ENCODE results near the gene COQ9.

COQ9 gene

DNA sequence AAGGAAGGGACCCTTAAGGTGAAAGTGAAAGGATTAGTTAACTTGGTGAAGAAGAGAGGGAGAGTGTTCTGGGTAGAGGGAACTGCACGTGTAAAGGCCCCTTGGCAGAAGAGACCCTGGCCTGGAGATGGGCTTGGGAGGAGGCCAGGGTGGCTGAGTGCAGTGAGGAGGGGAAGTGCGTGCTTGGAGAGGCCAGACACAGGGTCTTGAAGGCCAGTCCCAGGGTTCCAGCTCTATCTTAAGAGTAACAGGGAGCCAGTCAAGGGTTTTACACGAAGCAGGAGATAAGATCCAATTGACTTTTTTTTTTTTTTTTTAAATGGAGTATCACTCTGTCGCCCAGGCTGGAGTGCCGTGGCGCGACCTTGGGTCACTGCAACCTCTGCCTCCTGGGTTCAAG is 54.2 kb downstream of the COQ9 start:
- H3K27ac ChIP-seq (ENCODE audit: insufficient read depth, low read depth, low read length, poor library complexity, severe bottlenecking) = no peak overlapping the region

GRCh38 chr16:57502048-57502775 is 54.9 kb downstream of the COQ9 start:
- Histone ChIP-seq H3K27me3 (ENCODE audit: control insufficient read depth, insufficient read depth, low read length, poor library complexity, severe bottlenecking) (no peaks in the 10 kb centered on the region), H3K4me1 (ENCODE audit: control insufficient read depth, insufficient read depth, low read length) (peaks cover 2% of the 10 kb centered on the region), H3K9me3 (ENCODE audit: control insufficient read depth, low read length) (no peaks in the 10 kb centered on the region), H3K4me3 (ENCODE audit: insufficient read depth, low read depth, low read length) (no peak overlapping the region), H3K36me3 (ENCODE audit: control insufficient read depth, insufficient read depth, low read length) (no peaks in the 10 kb centered on the region), H3K27ac (ENCODE audit: insufficient read depth, low read depth, low read length, poor library complexity, severe bottlenecking) (no peak overlapping the region)
- 88 to 90% methylated on average over 12 of the region's 12 CpGs for WGBS, 2 experiments

More for the DNA sequence above, 54.2 kb downstream of the COQ9 start:
- no peaks in the 10 kb centered on the region for H3K36me3 ChIP-seq (ENCODE audit: control insufficient read depth, insufficient read depth, low read length)
- no peaks in the 10 kb centered on the region for H3K4me1 ChIP-seq (ENCODE audit: control insufficient read depth, insufficient read depth, low read length)
- H3K9me3 ChIP-seq (ENCODE audit: control insufficient read depth, low read length) = no peaks in the 10 kb centered on the region
- no peaks in the 10 kb centered on the region for H3K27me3 ChIP-seq (ENCODE audit: control insufficient read depth, insufficient read depth, low read length, poor library complexity, severe bottlenecking)
- WGBS, 2 experiments = 91% methylated on average over 7 of the region's 7 CpGs
- H3K4me3 ChIP-seq (ENCODE audit: insufficient read depth, low read depth, low read length) = no peak overlapping the region

GRCh38 chr16:57503366-57503765 is 56.1 kb downstream of the COQ9 start:
- H3K4me1 ChIP-seq (ENCODE audit: control insufficient read depth, insufficient read depth, low read length) = peaks cover 7% of the 10 kb centered on the region
- 78% methylated on average over 15 of the region's 15 CpGs for WGBS, 2 experiments
- no peaks in the 10 kb centered on the region for H3K36me3 ChIP-seq (ENCODE audit: control insufficient read depth, insufficient read depth, low read length)
- H3K27me3 ChIP-seq (ENCODE audit: control insufficient read depth, insufficient read depth, low read length, poor library complexity, severe bottlenecking) = no peaks in the 10 kb centered on the region
- no peak overlapping the region for H3K4me3 ChIP-seq (ENCODE audit: insufficient read depth, low read depth, low read length)
- no peak overlapping the region for H3K27ac ChIP-seq (ENCODE audit: insufficient read depth, low read depth, low read length, poor library complexity, severe bottlenecking)
- no peaks in the 10 kb centered on the region for H3K9me3 ChIP-seq (ENCODE audit: control insufficient read depth, low read length)

DNA sequence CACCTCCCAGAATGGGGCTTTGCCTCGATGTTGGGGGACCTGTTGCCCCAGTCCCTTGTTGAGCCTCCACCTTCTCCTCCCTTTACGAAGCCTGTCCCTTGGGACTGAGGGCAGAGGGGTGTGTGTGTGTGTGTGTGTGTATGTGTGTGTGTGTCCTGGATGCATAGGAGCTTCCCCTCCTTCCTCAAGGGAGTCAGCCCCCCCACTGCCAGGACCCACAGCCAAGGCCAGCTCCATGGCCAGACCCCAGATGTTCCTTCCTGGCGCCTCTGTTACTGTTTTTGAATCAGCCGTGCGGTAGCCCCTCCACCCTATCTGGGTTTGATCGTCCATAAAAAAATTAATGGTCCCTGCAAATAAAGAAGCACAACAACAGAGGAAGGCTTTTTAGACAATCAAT is 56.7 kb downstream of the COQ9 start:
- H3K9me3 ChIP-seq (ENCODE audit: control insufficient read depth, low read length) = no peaks in the 10 kb centered on the region
- no peaks in the 10 kb centered on the region for H3K36me3 ChIP-seq (ENCODE audit: control insufficient read depth, insufficient read depth, low read length)
- WGBS, 2 experiments = 90 to 96% methylated on average over 5 of the region's 6 CpGs
- H3K4me1 ChIP-seq (ENCODE audit: control insufficient read depth, insufficient read depth, low read length) = peaks cover 7% of the 10 kb centered on the region
- H3K27me3 ChIP-seq (ENCODE audit: control insufficient read depth, insufficient read depth, low read length, poor library complexity, severe bottlenecking) = no peaks in the 10 kb centered on the region
- no peak overlapping the region for H3K27ac ChIP-seq (ENCODE audit: insufficient read depth, low read depth, low read length, poor library complexity, severe bottlenecking)
- no peak overlapping the region for H3K4me3 ChIP-seq (ENCODE audit: insufficient read depth, low read depth, low read length)

GRCh38 chr16:57504491-57504890 is 57.2 kb downstream of the COQ9 start:
- H3K36me3 ChIP-seq (ENCODE audit: control insufficient read depth, insufficient read depth, low read length) = no peaks in the 10 kb centered on the region
- 92 to 94% methylated on average over 5 of the region's 5 CpGs for WGBS, 2 experiments
- no peak overlapping the region for H3K4me3 ChIP-seq (ENCODE audit: insufficient read depth, low read depth, low read length)
- H3K27ac ChIP-seq (ENCODE audit: insufficient read depth, low read depth, low read length, poor library complexity, severe bottlenecking) = no peak overlapping the region
- H3K27me3 ChIP-seq (ENCODE audit: control insufficient read depth, insufficient read depth, low read length, poor library complexity, severe bottlenecking) = no peaks in the 10 kb centered on the region
- peaks cover 7% of the 10 kb centered on the region for H3K4me1 ChIP-seq (ENCODE audit: control insufficient read depth, insufficient read depth, low read length)
- no peaks in the 10 kb centered on the region for H3K9me3 ChIP-seq (ENCODE audit: control insufficient read depth, low read length)

DNA sequence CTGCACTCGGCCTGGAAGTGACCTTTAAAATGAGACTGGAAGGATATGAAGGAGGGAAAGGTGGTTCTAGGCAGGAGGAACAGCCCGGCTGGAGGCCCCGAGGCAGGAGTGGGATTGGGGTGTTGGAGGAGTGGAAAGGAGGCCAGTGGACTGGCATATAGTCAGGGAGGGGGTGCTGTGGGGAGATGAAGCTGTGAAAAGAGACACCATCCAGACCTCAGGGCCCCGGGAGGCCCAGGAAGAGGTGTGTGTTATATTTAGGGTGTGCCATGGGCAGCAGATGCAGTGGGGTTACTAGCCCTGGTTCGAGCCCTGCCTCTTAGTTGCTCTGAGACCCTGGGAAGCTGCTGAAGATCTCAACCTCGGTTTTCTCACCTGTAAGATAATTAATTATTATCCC is 57.9 kb downstream of the COQ9 start:
- H3K27me3 ChIP-seq (ENCODE audit: control insufficient read depth, insufficient read depth, low read length, poor library complexity, severe bottlenecking) = no peaks in the 10 kb centered on the region
- H3K27ac ChIP-seq (ENCODE audit: insufficient read depth, low read depth, low read length, poor library complexity, severe bottlenecking) = no peak overlapping the region
- H3K36me3 ChIP-seq (ENCODE audit: control insufficient read depth, insufficient read depth, low read length) = no peaks in the 10 kb centered on the region
- peaks cover 7% of the 10 kb centered on the region for H3K4me1 ChIP-seq (ENCODE audit: control insufficient read depth, insufficient read depth, low read length)
- no peaks in the 10 kb centered on the region for H3K9me3 ChIP-seq (ENCODE audit: control insufficient read depth, low read length)
- 87 to 88% methylated on average over 6 of the region's 6 CpGs for WGBS, 2 experiments
- no peak overlapping the region for H3K4me3 ChIP-seq (ENCODE audit: insufficient read depth, low read depth, low read length)

GRCh38 chr16:57507136-57508034 is 60.1 kb downstream of the COQ9 start:
- no peaks in the 10 kb centered on the region for H3K9me3 ChIP-seq (ENCODE audit: control insufficient read depth, low read length)
- no peak overlapping the region for H3K27ac ChIP-seq (ENCODE audit: insufficient read depth, low read depth, low read length, poor library complexity, severe bottlenecking)
- H3K36me3 ChIP-seq (ENCODE audit: control insufficient read depth, insufficient read depth, low read length) = no peaks in the 10 kb centered on the region
- 43 to 48% methylated on average over 13 of the region's 13 CpGs for WGBS, 2 experiments
- H3K4me1 ChIP-seq (ENCODE audit: control insufficient read depth, insufficient read depth, low read length) = peaks cover 10% of the 10 kb centered on the region
- no peaks in the 10 kb centered on the region for H3K27me3 ChIP-seq (ENCODE audit: control insufficient read depth, insufficient read depth, low read length, poor library complexity, severe bottlenecking)
- no peak overlapping the region for H3K4me3 ChIP-seq (ENCODE audit: insufficient read depth, low read depth, low read length)

DNA sequence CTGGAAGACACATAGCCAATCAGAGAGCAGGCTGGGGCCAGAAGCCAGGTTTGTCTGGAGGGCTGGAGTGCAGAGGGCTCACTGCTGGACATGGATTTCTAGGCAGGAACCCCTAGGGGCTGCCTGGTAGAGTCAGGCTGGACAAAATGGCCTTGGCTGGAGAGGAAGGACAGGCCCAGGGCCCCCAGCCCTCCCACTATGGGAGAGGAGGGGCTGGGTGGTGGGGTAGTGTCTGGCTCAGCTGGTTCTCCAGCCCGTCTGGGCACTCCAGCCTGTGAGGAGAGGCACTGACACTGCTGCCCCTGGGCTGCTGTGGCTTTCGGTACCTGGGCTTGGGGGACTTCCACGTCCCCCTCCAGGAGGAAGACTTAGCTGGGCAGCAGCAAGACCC is 60.8 kb downstream of the COQ9 start:
- WGBS, 2 experiments = 75 to 82% methylated on average over 3 of the region's 3 CpGs
- no peak overlapping the region for H3K27ac ChIP-seq (ENCODE audit: insufficient read depth, low read depth, low read length, poor library complexity, severe bottlenecking)
- H3K36me3 ChIP-seq (ENCODE audit: control insufficient read depth, insufficient read depth, low read length) = no peaks in the 10 kb centered on the region
- H3K4me1 ChIP-seq (ENCODE audit: control insufficient read depth, insufficient read depth, low read length) = peaks cover 10% of the 10 kb centered on the region
- no peak overlapping the region for H3K4me3 ChIP-seq (ENCODE audit: insufficient read depth, low read depth, low read length)
- H3K9me3 ChIP-seq (ENCODE audit: control insufficient read depth, low read length) = no peaks in the 10 kb centered on the region
- H3K27me3 ChIP-seq (ENCODE audit: control insufficient read depth, insufficient read depth, low read length, poor library complexity, severe bottlenecking) = no peaks in the 10 kb centered on the region

DNA sequence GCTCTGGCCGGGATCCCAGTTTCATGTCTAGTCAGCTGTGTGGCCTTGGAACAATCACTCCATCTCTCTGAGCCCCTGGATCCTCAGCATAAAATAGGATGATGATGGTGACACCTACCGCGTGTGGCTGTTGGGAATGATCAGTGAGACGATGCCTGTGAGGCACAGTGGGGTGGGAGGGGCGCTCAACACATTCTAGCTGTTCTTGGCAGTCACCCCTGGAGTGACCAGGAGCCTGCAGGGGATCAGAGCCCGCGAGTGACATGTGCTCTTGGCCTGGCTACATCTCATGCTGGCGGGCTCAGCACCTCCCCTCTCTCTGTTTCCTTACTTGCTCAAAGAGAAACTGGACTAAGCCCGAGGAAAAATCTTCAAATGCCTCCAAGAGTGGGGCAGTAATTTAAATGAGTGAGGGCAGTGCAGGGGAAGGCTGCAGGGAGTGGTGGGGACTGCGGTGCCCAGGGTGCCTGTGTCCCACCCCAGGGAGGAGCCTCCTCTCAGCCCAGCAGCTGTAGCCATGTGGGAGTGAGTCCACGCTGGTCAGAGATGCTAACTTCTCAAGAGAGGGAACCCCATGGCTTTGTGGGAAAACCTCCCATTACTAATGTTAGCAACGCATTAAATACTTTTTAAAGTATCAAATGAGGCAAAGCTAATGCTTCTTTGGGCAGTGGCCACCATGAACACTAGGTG is 62.1 kb downstream of the COQ9 start:
- Histone ChIP-seq H3K4me1 (ENCODE audit: control insufficient read depth, insufficient read depth, low read length) (peaks cover 10% of the 10 kb centered on the region), H3K4me3 (ENCODE audit: insufficient read depth, low read depth, low read length) (no peak overlapping the region), H3K27me3 (ENCODE audit: control insufficient read depth, insufficient read depth, low read length, poor library complexity, severe bottlenecking) (no peaks in the 10 kb centered on the region), H3K27ac (ENCODE audit: insufficient read depth, low read depth, low read length, poor library complexity, severe bottlenecking) (no peak overlapping the region), H3K36me3 (ENCODE audit: control insufficient read depth, insufficient read depth, low read length) (no peaks in the 10 kb centered on the region), H3K9me3 (ENCODE audit: control insufficient read depth, low read length) (no peaks in the 10 kb centered on the region)
- WGBS, 2 experiments = 91 to 92% methylated on average over 12 of the region's 12 CpGs
